HK-2 (cell line): ENCODE results near the gene TMED7.

Source experiments
- DNase-seq: peaks from one replicate; pipeline ENCODE4 v3.0.0-alpha.2; 2018; ENCODE audit not compliant: unreplicated experiment

Gene TMED7

GRCh38 chr5:115627295-115627865 lies 1.5 kb upstream of the TMED7 start:
- no peak for DNase-seq

- DNase-seq, result no peak
Measured at GRCh38 chr5:115626445-115626823, 598 bp upstream of the TMED7 start.

- no peak for DNase-seq
Measured at GRCh38 chr5:115624994-115625393, 842 bp downstream of the TMED7 start.

GRCh38 chr5:115623658-115624057 lies 2.2 kb downstream of the TMED7 start:
- DNase-seq, result no peak

GRCh38 chr5:115621365-115621900 lies 4.4 kb downstream of the TMED7 start:
- DNase-seq, result no peak

GRCh38 chr5:115616892-115617291 lies 8.9 kb downstream of the TMED7 start:
- DNase-seq, result no peak

- no peak for DNase-seq
Measured at GRCh38 chr5:115616472-115616871, 9.4 kb downstream of the TMED7 start.

- no peak for DNase-seq
Measured at GRCh38 chr5:115611873-115612272, 14.0 kb downstream of the TMED7 start.

GRCh38 chr5:115607935-115608334 lies 17.9 kb downstream of the TMED7 start:
- no peak for DNase-seq

GRCh38 chr5:115605436-115605835 lies 20.4 kb downstream of the TMED7 start:
- no peak for DNase-seq

GRCh38 chr5:115602591-115603125 lies 23.2 kb downstream of the TMED7 start:
- no peak for DNase-seq

- peak; percentile 48 for DNase-seq
Measured at GRCh38 chr5:115601701-115602590, 23.9 kb downstream of the TMED7 start, which contains the start of gene TICAM2. TICAM2 (minus strand) TSS chr5:115602479; CDS start chr5:115581256, 21,223 bp downstream.

- DNase-seq, result no peak
Measured at GRCh38 chr5:115600766-115601165, 25.1 kb downstream of the TMED7 start.

- DNase-seq, result no peak
Measured at GRCh38 chr5:115599924-115600323, 25.9 kb downstream of the TMED7 start.

GRCh38 chr5:115599502-115599901 lies 26.3 kb downstream of the TMED7 start:
- DNase-seq, result no peak

- DNase-seq, result no peak
Measured at GRCh38 chr5:115594128-115595047, 31.4 kb downstream of the TMED7 start.

GRCh38 chr5:115589043-115589442 lies 36.8 kb downstream of the TMED7 start:
- no peak for DNase-seq

GRCh38 chr5:115588640-115589039 lies 37.2 kb downstream of the TMED7 start:
- no peak for DNase-seq

- DNase-seq, result no peak
Measured at GRCh38 chr5:115586525-115587146, 39.2 kb downstream of the TMED7 start.

- DNase-seq, result no peak
Measured at GRCh38 chr5:115585265-115585664, 40.6 kb downstream of the TMED7 start.

- DNase-seq, result no peak
Measured at GRCh38 chr5:115584501-115584900, 41.3 kb downstream of the TMED7 start.
